AG04450 (cell line): ENCODE measurements around the gene HIVEP2. TPM values are rescaled to one million over a fixed set of nuclear protein-coding genes. Genes with fewer than 3 reads are reported as not detected.
A peak's percentile ranks its signal among the peaks of the same experiment; 100 is the strongest.

ENCODE experiments used
- CTCF ChIA-PET: fragments of 300-600, 350-600 bp; formaldehyde crosslinking; extraction: SDS; loops from one replicate; lab custom pipeline; 2022; ENCODE audit warnings: antibody characterized with exemption, inconsistent platforms; lab: Charles Lee
- POLR2A ChIA-PET: fragments of 350-600 bp; formaldehyde crosslinking; extraction: SDS; loops from one replicate; lab custom pipeline; 2021; ENCODE audit warnings: antibody characterized with exemption, inconsistent platforms; lab: Yijun Ruan, JAX
- DNase-seq: peaks from one replicate; pipeline ENCODE4 v3.0.0-alpha.2; 2011; ENCODE audit warnings: low read depth, low spot score
- H3K27ac ChIP-seq: one replicate; pipeline ENCODE4 v1.5.1; 2012; ENCODE audit warnings: low read depth, low read length, control low read depth
- H3K27me3 ChIP-seq: one replicate; pipeline ENCODE4 v1.6.0; 2012; ENCODE audit warnings: low read length; ENCODE audit not compliant: control insufficient read depth, insufficient read depth
- H3K4me3 ChIP-seq: 2 replicates; pipeline ENCODE4 v1.5.1; 2011; ENCODE audit warnings: mild to moderate bottlenecking, low read depth, low read length, control low read depth
- H3K9me3 ChIP-seq: 2 replicates; pipeline ENCODE4 v1.5.1; 2012; ENCODE audit warnings: low read length; ENCODE audit not compliant: control insufficient read depth, insufficient read depth
- CTCF ChIP-seq: IDR thresholded peaks from 2 replicates; pipeline ENCODE4 v1.5.1; 2011; ENCODE audit warnings: low read depth, low read length, control low read depth, inconsistent platforms
- polyA plus RNA-seq: library from polyadenylated mRNA; depleted of rRNA; stranded (reverse); fragments of >200 nt; gene quantifications from 2 replicates; pipeline ENCODE4 v1.2.3, GENCODE V29; 2011

Gene HIVEP2
- polyA plus RNA-seq, 1 experiment = 4.9 TPM

GRCh38 chr6:142816031-142816430 is 128.9 kb downstream of the HIVEP2 start:
- Histone ChIP-seq H3K4me3 (no peak overlapping the region), H3K9me3 (no peaks in the 10 kb centered on the region), H3K27ac (no peak overlapping the region), H3K27me3 (no peaks in the 10 kb centered on the region)
- CTCF ChIA-PET = no interaction called here
- no peak for TF ChIP-seq CTCF
- POLR2A ChIA-PET = no interaction called here
- no peak for DNase-seq

- no peak for TF ChIP-seq CTCF
- Histone ChIP-seq H3K4me3 (no peak overlapping the region), H3K27ac (no peak overlapping the region), H3K27me3 (no peaks in the 10 kb centered on the region), H3K9me3 (no peaks in the 10 kb centered on the region)
- DNase-seq = no peak
- POLR2A ChIA-PET = no interaction called here
- CTCF ChIA-PET = no interaction called here
Observed at GRCh38 chr6:142811923-142812322, 133.1 kb downstream of the HIVEP2 start.

GRCh38 chr6:142810952-142811514 is 133.9 kb downstream of the HIVEP2 start:
- H3K4me3 ChIP-seq = no peak overlapping the region
- CTCF ChIA-PET = interaction anchor here (1.1 kb wide), 1 partner anchor 616 kb away, joined by 4 read pairs; no protein-coding TSS in a partner anchor

GRCh38 chr6:142809947-142810346 is 135.0 kb downstream of the HIVEP2 start:
- Histone ChIP-seq H3K9me3 (no peaks in the 10 kb centered on the region), H3K27ac (no peak overlapping the region), H3K27me3 (no peaks in the 10 kb centered on the region), H3K4me3 (no peak overlapping the region)
- TF ChIP-seq CTCF = no peak
- ChIA-PET POLR2A (no interaction called here), CTCF (no interaction called here)
- no peak for DNase-seq

More at GRCh38 chr6:142810952-142811514, 133.9 kb downstream of the HIVEP2 start:
- DNase-seq = peak; percentile 54
- H3K27ac ChIP-seq = no peak overlapping the region
- H3K9me3 ChIP-seq = no peaks in the 10 kb centered on the region
- H3K27me3 ChIP-seq = no peaks in the 10 kb centered on the region
- POLR2A ChIA-PET = no interaction called here
- TF ChIP-seq CTCF = no peak

GRCh38 chr6:142808405-142809061 is 136.4 kb downstream of the HIVEP2 start:
- ChIA-PET POLR2A (no interaction called here), CTCF (no interaction called here)
- H3K27ac ChIP-seq = no peak overlapping the region
- H3K9me3 ChIP-seq = no peaks in the 10 kb centered on the region
- no peaks in the 10 kb centered on the region for H3K27me3 ChIP-seq
- no peak for DNase-seq
- no peak for TF ChIP-seq CTCF
- H3K4me3 ChIP-seq = no peak overlapping the region
